Body of pancreas (tissue), 4 donors: ENCODE data around the gene KCNT2.

Experiments
- POLR2A ChIP-seq, 3 donors: fragments of 450-650 bp; IDR thresholded peaks; one replicate each; pipeline ENCODE4 v1.6.1; 2016; ENCODE audit warnings: antibody characterized with exemption in 3 of 3, mild to moderate bottlenecking in 2 of 3
- TF ChIP-seq, protein P1 (sequence below), 7 experiments: fragments of 450-650 bp in 4 of 7; fragments of 200-600 bp in 3 of 7; sonication (generic) in 3 of 7; IDR thresholded peaks; one replicate each; pipeline ENCODE4 v1.5.1; 2016 to 2019; ENCODE audit warnings: antibody characterized with exemption in 7 of 7

GRCh38 chr1:196467230-196467925 is 140.9 kb downstream of the KCNT2 start:
- TF ChIP-seq, protein P1, sequence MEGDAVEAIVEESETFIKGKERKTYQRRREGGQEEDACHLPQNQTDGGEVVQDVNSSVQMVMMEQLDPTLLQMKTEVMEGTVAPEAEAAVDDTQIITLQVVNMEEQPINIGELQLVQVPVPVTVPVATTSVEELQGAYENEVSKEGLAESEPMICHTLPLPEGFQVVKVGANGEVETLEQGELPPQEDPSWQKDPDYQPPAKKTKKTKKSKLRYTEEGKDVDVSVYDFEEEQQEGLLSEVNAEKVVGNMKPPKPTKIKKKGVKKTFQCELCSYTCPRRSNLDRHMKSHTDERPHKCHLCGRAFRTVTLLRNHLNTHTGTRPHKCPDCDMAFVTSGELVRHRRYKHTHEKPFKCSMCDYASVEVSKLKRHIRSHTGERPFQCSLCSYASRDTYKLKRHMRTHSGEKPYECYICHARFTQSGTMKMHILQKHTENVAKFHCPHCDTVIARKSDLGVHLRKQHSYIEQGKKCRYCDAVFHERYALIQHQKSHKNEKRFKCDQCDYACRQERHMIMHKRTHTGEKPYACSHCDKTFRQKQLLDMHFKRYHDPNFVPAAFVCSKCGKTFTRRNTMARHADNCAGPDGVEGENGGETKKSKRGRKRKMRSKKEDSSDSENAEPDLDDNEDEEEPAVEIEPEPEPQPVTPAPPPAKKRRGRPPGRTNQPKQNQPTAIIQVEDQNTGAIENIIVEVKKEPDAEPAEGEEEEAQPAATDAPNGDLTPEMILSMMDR (IDR thresholded peaks at IDR 0.05): no peak
- no peak for TF ChIP-seq POLR2A (IDR thresholded peaks at IDR 0.05)
